Measurements from ENCODE around the gene LDB2.

LDB2 gene

GRCh38 chr4:16884673-16885460 lies 13.6 kb downstream of the LDB2 start:
- no peak for DNase-seq

- no peak for DNase-seq
Measured at GRCh38 chr4:16883806-16884205, 14.6 kb downstream of the LDB2 start.

GRCh38 chr4:16881151-16881884 lies 17.1 kb downstream of the LDB2 start:
- no peak for DNase-seq

GRCh38 chr4:16875487-16875886 lies 23.0 kb downstream of the LDB2 start:
- DNase-seq, result peak; percentile 95

- no peak for DNase-seq
Measured at GRCh38 chr4:16869594-16870245, 28.7 kb downstream of the LDB2 start.

- no peak for DNase-seq
Measured at GRCh38 chr4:16868674-16869073, 29.8 kb downstream of the LDB2 start.

- DNase-seq, result no peak
Measured at GRCh38 chr4:16867827-16868226, 30.6 kb downstream of the LDB2 start.

- DNase-seq, result no peak
Measured at GRCh38 chr4:16866974-16867373, 31.5 kb downstream of the LDB2 start.

- DNase-seq, result no peak
Measured at GRCh38 chr4:16865897-16866283, 32.6 kb downstream of the LDB2 start.

- no peak for DNase-seq
Measured at GRCh38 chr4:16865209-16865896, 33.1 kb downstream of the LDB2 start.

- DNase-seq, result no peak
Measured at GRCh38 chr4:16864199-16864598, 34.2 kb downstream of the LDB2 start.

- DNase-seq, result no peak
Measured at GRCh38 chr4:16862697-16863096, 35.7 kb downstream of the LDB2 start.

- peak; percentile 98 for DNase-seq
Measured at GRCh38 chr4:16860516-16860915, 37.9 kb downstream of the LDB2 start.

GRCh38 chr4:16859031-16859430 lies 39.4 kb downstream of the LDB2 start:
- DNase-seq, result peak; percentile 35

GRCh38 chr4:16858275-16858752 lies 40.1 kb downstream of the LDB2 start:
- DNase-seq, result peak; percentile 90

- no peak for DNase-seq
Measured at GRCh38 chr4:16857425-16857824, 41.0 kb downstream of the LDB2 start.

- no peak for DNase-seq
Measured at GRCh38 chr4:16853640-16854039, 44.8 kb downstream of the LDB2 start.

- DNase-seq, result no peak
Measured at GRCh38 chr4:16852644-16853043, 45.8 kb downstream of the LDB2 start.

- DNase-seq, result peak; percentile 54
Measured at GRCh38 chr4:16852228-16852627, 46.2 kb downstream of the LDB2 start.

GRCh38 chr4:16846540-16847117 lies 51.8 kb downstream of the LDB2 start:
- DNase-seq, result no peak

GRCh38 chr4:16844816-16845586 lies 53.4 kb downstream of the LDB2 start:
- DNase-seq, result no peak

Data from fibroblast of skin of right quadriceps (primary cell).